PFSK-1 (cell line): ENCODE data around the gene BMP2K.

ENCODE experiments used
- FOXP2 ChIP-seq: optimal IDR thresholded peaks from 2 replicates; pipeline ENCODE3; 2011; ENCODE audit warnings: borderline replicate concordance, control low read depth, inconsistent platforms; ENCODE audit not compliant: insufficient read depth; ENCODE audit errors: extremely low read length, extremely low read depth
- POLR2AphosphoS5 ChIP-seq: IDR thresholded peaks from 2 replicates; pipeline ENCODE4 v1.6.1; 2012; ENCODE audit warnings: low read depth, mild to moderate bottlenecking, control low read depth, low read length, moderate library complexity
- SIN3A ChIP-seq: IDR thresholded peaks from 2 replicates; pipeline ENCODE4 v1.6.1; 2012; ENCODE audit warnings: mild to moderate bottlenecking, low read length, moderate library complexity, borderline replicate concordance; ENCODE audit not compliant: insufficient read depth
- TAF1 ChIP-seq: IDR thresholded peaks from 2 replicates; pipeline ENCODE4 v1.6.1; 2012; ENCODE audit warnings: low read length, control low read depth, borderline replicate concordance; ENCODE audit not compliant: insufficient read depth
- TF ChIP-seq, protein P1 (sequence below), 2 experiments: IDR thresholded peaks; 2 replicates each; pipeline versions ENCODE4 v1.6.1 to v1.8.0; 2011 to 2012; ENCODE audit warnings: low read depth in 2 of 2, low read length in 2 of 2, control low read depth in 1 of 2, inconsistent platforms in 1 of 2, mild to moderate bottlenecking in 1 of 2, moderate library complexity in 1 of 2; ENCODE audit not compliant: insufficient read depth in 1 of 2

BMP2K gene

DNA sequence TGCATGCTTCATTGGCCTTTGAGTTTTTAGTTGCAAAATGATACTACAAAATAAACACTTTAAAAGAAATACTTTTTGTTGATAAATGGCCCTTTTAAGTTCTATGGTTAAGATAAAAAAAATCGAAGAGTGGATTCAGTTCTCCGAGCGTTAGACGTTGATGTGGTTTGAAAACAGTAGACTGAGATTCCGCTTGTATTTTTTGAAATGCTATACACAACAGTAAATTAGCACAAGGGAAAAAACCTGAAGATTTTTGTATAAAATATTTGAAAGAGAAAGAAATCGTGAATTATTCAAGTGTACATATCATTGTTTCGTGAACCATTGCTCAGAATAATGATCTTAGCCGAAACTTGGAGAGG, 1.4 kb downstream of the BMP2K start:
- TF ChIP-seq POLR2AphosphoS5 (no peak), TAF1 (no peak), FOXP2 (no peak), SIN3A (no peak)
- TF ChIP-seq, protein P1, sequence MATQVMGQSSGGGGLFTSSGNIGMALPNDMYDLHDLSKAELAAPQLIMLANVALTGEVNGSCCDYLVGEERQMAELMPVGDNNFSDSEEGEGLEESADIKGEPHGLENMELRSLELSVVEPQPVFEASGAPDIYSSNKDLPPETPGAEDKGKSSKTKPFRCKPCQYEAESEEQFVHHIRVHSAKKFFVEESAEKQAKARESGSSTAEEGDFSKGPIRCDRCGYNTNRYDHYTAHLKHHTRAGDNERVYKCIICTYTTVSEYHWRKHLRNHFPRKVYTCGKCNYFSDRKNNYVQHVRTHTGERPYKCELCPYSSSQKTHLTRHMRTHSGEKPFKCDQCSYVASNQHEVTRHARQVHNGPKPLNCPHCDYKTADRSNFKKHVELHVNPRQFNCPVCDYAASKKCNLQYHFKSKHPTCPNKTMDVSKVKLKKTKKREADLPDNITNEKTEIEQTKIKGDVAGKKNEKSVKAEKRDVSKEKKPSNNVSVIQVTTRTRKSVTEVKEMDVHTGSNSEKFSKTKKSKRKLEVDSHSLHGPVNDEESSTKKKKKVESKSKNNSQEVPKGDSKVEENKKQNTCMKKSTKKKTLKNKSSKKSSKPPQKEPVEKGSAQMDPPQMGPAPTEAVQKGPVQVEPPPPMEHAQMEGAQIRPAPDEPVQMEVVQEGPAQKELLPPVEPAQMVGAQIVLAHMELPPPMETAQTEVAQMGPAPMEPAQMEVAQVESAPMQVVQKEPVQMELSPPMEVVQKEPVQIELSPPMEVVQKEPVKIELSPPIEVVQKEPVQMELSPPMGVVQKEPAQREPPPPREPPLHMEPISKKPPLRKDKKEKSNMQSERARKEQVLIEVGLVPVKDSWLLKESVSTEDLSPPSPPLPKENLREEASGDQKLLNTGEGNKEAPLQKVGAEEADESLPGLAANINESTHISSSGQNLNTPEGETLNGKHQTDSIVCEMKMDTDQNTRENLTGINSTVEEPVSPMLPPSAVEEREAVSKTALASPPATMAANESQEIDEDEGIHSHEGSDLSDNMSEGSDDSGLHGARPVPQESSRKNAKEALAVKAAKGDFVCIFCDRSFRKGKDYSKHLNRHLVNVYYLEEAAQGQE (IDR thresholded peaks at IDR 0.05; ENCODE audit: insufficient read depth in 1 of 2, low read depth in 2 of 2, low read length in 2 of 2): no peak

DNA sequence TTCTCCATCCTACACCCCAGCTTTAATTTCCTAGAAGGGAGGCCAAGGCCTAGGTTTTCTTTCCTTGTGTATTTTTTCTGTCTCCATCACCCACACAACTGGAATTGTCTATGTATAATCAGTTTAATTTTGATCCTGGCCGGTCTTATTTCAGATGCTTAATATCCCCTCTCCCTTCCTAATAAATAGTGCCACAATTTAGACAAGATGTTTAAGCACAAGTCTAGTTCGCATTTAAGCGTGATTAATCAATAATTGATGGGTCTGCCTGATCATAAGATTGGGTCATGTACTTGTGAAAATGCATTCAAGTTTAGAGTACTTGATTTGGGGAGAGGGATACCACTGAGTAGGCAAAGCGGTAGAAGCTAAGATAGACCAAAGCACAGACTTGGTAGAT, 2.4 kb downstream of the BMP2K start:
- no peak for TF ChIP-seq TAF1

DNA sequence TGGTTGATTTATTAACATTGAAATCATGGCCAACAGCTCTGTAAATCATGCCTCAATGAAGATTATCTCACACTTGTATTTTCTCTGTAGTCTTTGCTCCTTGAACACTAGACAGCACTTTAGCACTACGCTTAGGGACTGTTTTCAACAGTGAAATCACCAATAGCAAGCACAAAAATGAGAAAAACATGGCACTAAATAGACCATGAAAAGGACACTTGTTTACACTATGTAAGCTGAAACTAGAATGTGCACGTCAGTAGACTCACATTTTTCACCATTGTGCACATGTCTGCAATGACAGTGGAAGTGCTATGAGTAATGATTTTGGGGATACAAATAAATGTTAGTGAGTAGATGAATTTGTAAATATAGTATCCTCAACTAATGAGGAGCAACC, 3.1 kb downstream of the BMP2K start:
- TF ChIP-seq, protein P1 (IDR thresholded peaks at IDR 0.05; ENCODE audit: insufficient read depth in 1 of 2, low read depth in 2 of 2, low read length in 2 of 2): no peak
- no peak for TF ChIP-seq TAF1
- no peak for TF ChIP-seq SIN3A
- TF ChIP-seq POLR2AphosphoS5: no peak
- TF ChIP-seq FOXP2: no peak

DNA sequence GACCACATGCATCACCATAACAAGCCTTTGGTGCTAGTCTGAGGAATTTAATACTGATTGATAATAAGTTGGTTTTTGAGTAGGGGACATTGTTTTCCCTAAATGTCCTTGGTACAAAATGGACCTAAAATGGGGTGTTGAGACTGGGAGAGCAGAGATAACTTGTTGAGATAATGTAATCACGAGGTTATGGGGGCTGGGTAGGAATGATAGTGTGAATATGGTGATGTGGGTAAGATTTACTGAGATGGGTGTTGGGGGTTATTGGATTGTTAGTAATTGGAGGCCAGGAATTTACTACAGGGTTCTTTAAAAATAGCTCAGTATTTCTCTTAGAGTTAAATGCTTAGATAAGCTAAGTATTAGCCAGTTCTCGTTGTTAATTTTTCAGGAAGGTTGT, 3.9 kb downstream of the BMP2K start:
- no peak for TF ChIP-seq SIN3A
- TF ChIP-seq FOXP2: no peak
- TF ChIP-seq TAF1: no peak
- TF ChIP-seq, protein P1 (IDR thresholded peaks at IDR 0.05; ENCODE audit: insufficient read depth in 1 of 2, low read depth in 2 of 2, low read length in 2 of 2): no peak
- no peak for TF ChIP-seq POLR2AphosphoS5

DNA sequence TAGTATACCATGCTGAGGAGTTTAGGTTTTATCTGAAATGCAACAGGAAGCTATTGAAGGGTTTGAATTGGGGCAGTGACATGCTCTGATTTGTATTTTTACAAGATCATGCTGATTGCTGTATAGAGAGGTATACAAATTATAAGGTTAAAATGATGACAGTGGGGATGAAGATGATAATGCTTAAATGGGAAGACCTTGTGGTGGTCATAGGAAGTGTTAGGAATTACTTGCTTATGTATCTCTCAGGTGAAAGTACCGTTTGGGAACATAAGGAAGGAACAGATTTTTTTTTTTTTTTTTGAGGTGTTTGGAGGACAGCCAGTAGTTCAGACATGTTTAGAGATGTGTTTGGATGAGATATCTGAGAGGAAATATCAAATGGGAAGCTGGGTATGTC, 5.0 kb downstream of the BMP2K start:
- no peak for TF ChIP-seq SIN3A
- TF ChIP-seq FOXP2: no peak
- no peak for TF ChIP-seq POLR2AphosphoS5
- no peak for TF ChIP-seq TAF1
- TF ChIP-seq, protein P1 (IDR thresholded peaks at IDR 0.05; ENCODE audit: insufficient read depth in 1 of 2, low read depth in 2 of 2, low read length in 2 of 2): no peak

DNA sequence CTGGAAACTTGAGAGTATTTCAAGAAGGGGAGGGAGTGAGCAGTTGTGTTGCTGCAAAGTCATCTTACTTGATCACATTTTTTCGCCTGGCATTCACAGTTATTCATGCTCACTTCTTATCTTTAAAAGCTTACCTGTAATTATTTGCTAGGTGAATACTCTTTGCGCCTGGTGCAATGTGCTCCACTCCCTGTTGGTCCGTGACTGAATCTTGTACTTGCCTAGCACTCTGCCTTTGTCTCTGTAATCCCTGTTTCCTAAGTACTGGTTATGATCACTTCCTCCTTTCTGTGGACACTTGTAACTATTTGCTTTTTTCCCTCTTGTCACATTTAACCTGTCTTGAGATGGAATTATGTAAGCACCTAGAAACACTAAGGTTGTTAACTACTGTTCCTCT, 5.8 kb downstream of the BMP2K start:
- TF ChIP-seq FOXP2 (no peak), TAF1 (no peak), POLR2AphosphoS5 (no peak), SIN3A (no peak)
- TF ChIP-seq, protein P1 (IDR thresholded peaks at IDR 0.05; ENCODE audit: insufficient read depth in 1 of 2, low read depth in 2 of 2, low read length in 2 of 2): no peak
